GM18508 (cell line): ENCODE results near the gene SLC2A5.
"Not testable (repeated sequence)": the region's sequence is repeated elsewhere in the genome, so short reads cannot be mapped to it uniquely, and the experiment has no call there.

Source experiments
- ATAC-seq: cut with Tn5 transposase; IDR thresholded peaks from one replicate; pipeline ENCODE4 v1.9.1; 2021; ENCODE audit warnings: moderate number of reproducible peaks; ENCODE audit not compliant: insufficient read depth, unreplicated experiment

SLC2A5 gene

DNA sequence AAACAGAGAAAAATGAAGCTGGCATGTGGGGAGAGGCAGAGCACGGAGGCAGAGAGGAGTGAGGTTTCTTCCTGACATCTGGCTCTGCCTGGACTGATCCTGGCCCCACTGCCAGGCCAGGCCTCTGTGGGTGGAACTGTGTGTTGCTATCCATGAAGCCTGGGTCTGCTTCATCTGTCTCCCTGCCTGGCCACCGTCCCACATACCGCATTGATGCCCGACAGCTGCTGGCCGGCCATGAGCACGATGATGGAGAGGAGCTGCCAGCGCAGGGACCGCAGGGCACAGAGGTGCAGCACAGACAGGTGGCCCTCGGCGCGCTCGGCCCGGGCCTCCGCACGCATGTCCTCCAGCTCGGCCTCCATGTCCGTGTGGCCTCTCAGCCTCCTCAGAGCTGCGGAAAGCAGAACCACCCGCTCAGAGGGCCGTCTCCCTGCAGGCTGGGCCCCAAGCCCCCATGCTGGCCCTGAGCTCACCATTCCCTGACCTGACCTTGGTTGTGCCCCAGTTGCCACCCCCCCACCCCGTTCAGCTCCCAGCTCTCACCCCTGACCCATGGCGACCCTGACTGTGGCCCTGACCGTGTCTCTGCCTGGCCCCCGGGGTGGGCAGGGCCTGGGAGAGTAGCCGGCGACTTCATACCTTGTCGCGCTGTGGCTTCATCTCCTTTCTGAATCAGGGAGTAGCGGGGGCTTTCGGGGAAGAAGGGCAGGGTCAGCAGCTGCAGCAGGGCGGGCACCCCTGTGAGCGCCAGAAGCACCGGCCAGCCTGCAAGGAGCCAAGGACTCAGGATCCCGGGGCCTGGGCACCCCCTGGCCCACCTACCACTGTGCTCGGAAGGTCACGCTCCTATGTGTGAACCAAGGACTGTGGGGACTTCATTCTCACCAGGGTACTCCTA, 54.7 kb downstream of the SLC2A5 start:
- ATAC-seq, result no peak

DNA sequence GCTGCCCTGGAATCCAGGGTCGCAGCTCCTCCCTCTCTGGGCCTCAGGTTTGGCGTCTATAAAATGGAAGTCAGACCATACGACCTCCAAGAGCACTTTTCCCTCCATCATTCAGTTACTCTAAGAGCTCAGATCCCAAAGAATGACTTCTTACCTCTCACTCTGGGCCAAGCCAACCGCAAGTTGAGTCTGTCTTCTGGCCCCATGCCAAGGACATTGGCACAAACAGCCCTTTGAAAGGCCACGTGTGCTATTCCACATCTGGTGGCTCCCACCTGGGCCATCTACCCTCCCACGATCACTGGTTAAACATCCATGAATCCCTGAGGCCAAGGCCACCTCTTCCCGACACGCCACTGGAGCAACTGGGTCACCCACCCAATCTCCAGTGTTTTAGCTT, 55.6 kb downstream of the SLC2A5 start:
- ATAC-seq, result no peak

- ATAC-seq, result no peak
Measured at GRCh38 chr1:9010781-9011323, 58.6 kb downstream of the SLC2A5 start.

GRCh38 chr1:9009438-9010370, 59.7 kb downstream of the SLC2A5 start:
- no peak for ATAC-seq

- ATAC-seq, result no peak
Measured at GRCh38 chr1:9008236-9008635, 61.2 kb downstream of the SLC2A5 start.

- no peak for ATAC-seq
Measured at GRCh38 chr1:9006956-9007615, 62.3 kb downstream of the SLC2A5 start.

GRCh38 chr1:9005395-9005708, 64.1 kb downstream of the SLC2A5 start:
- no peak for ATAC-seq

GRCh38 chr1:9004700-9005394, 64.6 kb downstream of the SLC2A5 start:
- no peak for ATAC-seq

DNA sequence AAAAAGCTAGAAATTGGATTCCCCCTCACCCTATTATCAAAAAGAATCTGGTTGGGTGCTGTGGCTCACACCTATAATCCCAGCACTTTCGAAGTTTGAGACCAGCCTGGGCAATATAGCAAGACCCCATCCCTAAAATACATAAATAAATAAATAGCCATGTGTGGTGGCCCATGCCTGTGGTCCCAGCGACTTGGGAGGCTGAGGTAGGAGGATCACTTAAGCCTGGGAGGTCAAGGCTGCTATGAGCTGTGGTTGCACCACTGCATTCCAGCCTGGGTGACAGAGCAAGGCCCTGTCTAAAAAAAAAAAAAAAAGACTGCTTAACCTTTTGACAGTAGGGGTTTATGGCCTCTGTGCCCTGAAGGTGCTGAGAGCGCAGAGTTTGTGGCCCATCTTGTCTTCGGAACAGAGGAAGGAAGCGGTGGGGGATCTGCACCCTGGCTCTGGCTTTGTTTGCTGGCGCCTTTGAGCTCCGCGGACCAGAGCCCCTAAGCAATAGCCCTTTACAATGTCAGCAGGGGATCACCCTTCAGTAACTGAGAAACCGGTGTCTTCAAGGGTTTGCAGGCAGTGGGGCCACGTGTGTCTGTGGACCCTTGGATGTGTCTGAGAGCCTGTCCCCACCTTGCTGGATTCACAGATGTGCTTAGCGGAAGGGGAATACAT, 65.3 kb downstream of the SLC2A5 start:
- no peak for ATAC-seq

DNA sequence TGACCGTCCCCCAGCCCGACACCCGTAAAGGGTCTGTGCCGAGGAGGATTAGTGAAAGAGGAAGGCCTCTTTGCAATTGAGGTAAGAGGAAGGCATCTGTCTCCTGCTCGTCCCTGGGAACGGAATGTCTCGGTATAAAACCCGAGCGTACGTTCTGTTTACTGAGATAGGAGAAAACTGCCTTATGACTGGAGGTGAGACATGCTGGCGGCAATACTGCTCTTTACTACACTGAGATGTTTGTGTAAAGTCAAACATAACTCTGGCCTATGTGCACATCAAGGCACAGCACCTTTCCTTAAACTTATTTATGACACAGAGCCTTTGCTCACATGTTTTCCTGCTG, 67.2 kb downstream of the SLC2A5 start:
- not testable (repeated sequence) for ATAC-seq

- not testable (repeated sequence) for ATAC-seq
Measured at GRCh38 chr1:9001534-9002214, 67.8 kb downstream of the SLC2A5 start.

GRCh38 chr1:8993962-8994675, 75.3 kb downstream of the SLC2A5 start:
- ATAC-seq, result not testable (repeated sequence)

- ATAC-seq, result no peak
Measured at GRCh38 chr1:8992936-8993687, 76.3 kb downstream of the SLC2A5 start.

- ATAC-seq, result no peak
Measured at GRCh38 chr1:8989821-8990220, 79.6 kb downstream of the SLC2A5 start.

GRCh38 chr1:8989061-8989460, 80.4 kb downstream of the SLC2A5 start:
- no peak for ATAC-seq

- ATAC-seq, result no peak
Measured at GRCh38 chr1:8988618-8988967, 80.8 kb downstream of the SLC2A5 start.

DNA sequence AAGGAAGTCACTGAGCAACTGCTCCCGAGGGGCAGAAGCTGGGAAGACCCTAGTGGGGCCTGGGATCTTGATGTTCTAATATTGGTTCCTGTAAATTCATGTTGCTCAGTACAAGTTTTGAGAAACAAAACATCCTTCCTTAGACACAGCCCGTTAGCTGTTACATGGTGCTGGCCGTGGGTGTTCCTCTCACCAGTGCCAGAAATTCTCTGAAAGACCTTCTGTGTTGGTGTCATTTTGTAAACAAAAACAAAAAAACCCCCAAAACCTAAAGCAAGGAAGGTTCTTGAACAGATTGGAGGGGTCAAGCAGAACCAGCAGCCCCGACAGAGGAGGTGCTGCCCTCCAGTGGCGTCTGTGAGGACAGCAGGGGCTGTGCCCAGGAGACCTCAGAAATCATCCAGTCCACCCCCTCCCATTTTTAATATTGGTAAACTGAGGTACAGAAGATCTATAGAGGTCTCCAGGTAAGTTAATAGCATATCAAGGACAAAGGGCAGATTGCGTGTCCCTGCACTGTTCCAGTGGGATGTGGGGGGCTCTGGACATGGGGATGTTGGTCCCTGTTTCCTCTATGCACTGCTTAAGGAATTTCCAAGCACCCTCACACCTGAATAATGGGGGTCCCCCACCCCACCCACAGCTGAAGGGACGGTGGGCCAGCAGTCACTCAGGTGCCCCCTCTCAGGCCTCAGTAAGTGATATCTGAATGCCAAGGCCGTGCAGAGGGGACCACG, 81.4 kb downstream of the SLC2A5 start:
- ATAC-seq, result no peak
